Lung (tissue), 12 donors: ENCODE results near the gene NAB2. TPM values are rescaled to one million over a fixed set of nuclear protein-coding genes. Genes with fewer than 3 reads are reported as not detected.

Experiments used
- ATAC-seq: fragments of 200-7000 bp; cut with Tn5 transposase; one replicate; pipeline ENCODE4 v1.9.1; 2020; ENCODE audit warnings: moderate number of reproducible peaks; ENCODE audit not compliant: insufficient read depth, low FRiP score
- DNase-seq, 3 donors: peaks; one replicate each; pipeline ENCODE4 v3.0.0-alpha.2; 2013 to 2017
- H3K27ac ChIP-seq, 2 donors: one replicate each; pipeline ENCODE4 v1.5.1; 2013; ENCODE audit warnings: mild to moderate bottlenecking in 2 of 2, moderate library complexity in 2 of 2, control low read depth in 1 of 2, inconsistent platforms in 1 of 2, low read depth in 1 of 2, low read length in 1 of 2
- H3K27me3 ChIP-seq, 3 donors: one replicate each; pipeline ENCODE4 v1.5.1; 2013; ENCODE audit warnings: low read length in 2 of 3; ENCODE audit not compliant: control insufficient read depth in 3 of 3, insufficient read depth in 3 of 3
- H3K36me3 ChIP-seq, 4 donors: one replicate each; pipeline ENCODE4 v1.5.1; 2013; ENCODE audit warnings: low read length in 4 of 4, mild to moderate bottlenecking in 1 of 4, moderate library complexity in 1 of 4; ENCODE audit not compliant: control insufficient read depth in 4 of 4, insufficient read depth in 4 of 4
- H3K4me1 ChIP-seq, 5 donors: one replicate each; pipeline ENCODE4 v1.5.1; 2013; ENCODE audit warnings: low read length in 5 of 5, mild to moderate bottlenecking in 2 of 5, moderate library complexity in 1 of 5; ENCODE audit not compliant: control insufficient read depth in 5 of 5, insufficient read depth in 5 of 5
- H3K4me3 ChIP-seq: one replicate; pipeline ENCODE4 v1.5.1; 2013; ENCODE audit warnings: mild to moderate bottlenecking, control low read depth, moderate library complexity
- H3K9ac ChIP-seq, 2 donors: one replicate each; pipeline ENCODE4 v1.5.1; 2013; ENCODE audit warnings: low read length in 2 of 2, control low read depth in 1 of 2; ENCODE audit not compliant: insufficient read depth in 1 of 2
- H3K9me3 ChIP-seq, 4 donors: one replicate each; pipeline ENCODE4 v1.5.1; 2013; ENCODE audit warnings: low read length in 3 of 4, mild to moderate bottlenecking in 1 of 4, moderate library complexity in 1 of 4; ENCODE audit not compliant: control insufficient read depth in 4 of 4, insufficient read depth in 3 of 4
- WGBS, 2 donors: extraction: QIAGEN DNeasy Blood & Tissue Kit; methylation state at CpG; one replicate each; pipeline ENCODE4 v1.1.7; 2013; 5-methylcytosine and 5-hydroxymethylcytosine counted together
- polyA plus RNA-seq, 2 donors: library from polyadenylated mRNA; stranded (reverse); fragments of 200-250 nt; gene quantifications; one replicate each; pipeline ENCODE4 v1.2.1, GENCODE V29; 2013
- total RNA-seq, 2 donors: library from RNA; depleted of rRNA in 1 of 2; stranded (reverse); fragments of >200 nt in 1 of 2; gene quantifications; one replicate each; pipeline ENCODE4 v1.2.1, GENCODE V29; 2014 to 2021
- TF ChIP-seq, protein P1 (sequence below): IDR thresholded peaks from 2 replicates; pipeline ENCODE4 v1.5.1; 2012; ENCODE audit warnings: mild to moderate bottlenecking; ENCODE audit errors: control extremely low read depth, extremely low read depth
- donor health status: control.
- donor health status: control.
- donor health status: Bipolar disorder and iron deficiency.
- donor health status: healthy.
- donor health status: DM: yes; HTN: yes; CAD: no.

NAB2 gene
- total and polyA plus RNA-seq, 4 donors, result 16.7 to 51.3 (median 38.9) TPM

DNA sequence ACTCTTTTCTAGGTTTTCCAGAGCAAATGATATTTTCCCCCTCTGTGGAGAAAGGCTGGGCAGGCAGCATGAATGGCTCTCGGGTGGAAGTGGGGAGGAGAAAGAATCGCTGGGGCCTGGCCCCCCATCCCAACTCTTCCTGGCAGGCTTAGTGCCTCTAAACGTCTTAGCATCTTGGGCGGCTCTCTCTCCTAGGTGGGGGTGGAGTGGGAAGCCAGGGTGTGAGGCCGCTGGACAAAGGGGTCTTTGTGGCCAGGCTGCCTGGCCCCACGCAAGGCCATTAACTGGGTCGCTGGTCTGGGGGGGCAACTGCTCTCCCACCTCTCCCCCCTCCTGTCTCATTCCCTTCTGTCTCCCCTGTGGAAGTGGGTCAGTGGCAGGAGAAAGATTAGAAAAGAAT is 53.8 kb downstream of the NAB2 start:
- Histone ChIP-seq H3K4me3 (no peak overlapping the region), H3K4me1 (peaks cover 2 to 39% (median 21%) of the 10 kb centered on the region in 5 donors), H3K27me3 (no peaks in the 10 kb centered on the region), H3K36me3 (peaks cover 0 to 73% (median 54%) of the 10 kb centered on the region in 4 donors), H3K27ac (no peak overlapping the region), H3K9ac (no peak overlapping the region), H3K9me3 (no peaks in the 10 kb centered on the region)
- ATAC-seq, result no peak
- 81 to 88% methylated on average over 7 of the region's 7 CpGs for WGBS, 2 donors
- TF ChIP-seq, protein P1, sequence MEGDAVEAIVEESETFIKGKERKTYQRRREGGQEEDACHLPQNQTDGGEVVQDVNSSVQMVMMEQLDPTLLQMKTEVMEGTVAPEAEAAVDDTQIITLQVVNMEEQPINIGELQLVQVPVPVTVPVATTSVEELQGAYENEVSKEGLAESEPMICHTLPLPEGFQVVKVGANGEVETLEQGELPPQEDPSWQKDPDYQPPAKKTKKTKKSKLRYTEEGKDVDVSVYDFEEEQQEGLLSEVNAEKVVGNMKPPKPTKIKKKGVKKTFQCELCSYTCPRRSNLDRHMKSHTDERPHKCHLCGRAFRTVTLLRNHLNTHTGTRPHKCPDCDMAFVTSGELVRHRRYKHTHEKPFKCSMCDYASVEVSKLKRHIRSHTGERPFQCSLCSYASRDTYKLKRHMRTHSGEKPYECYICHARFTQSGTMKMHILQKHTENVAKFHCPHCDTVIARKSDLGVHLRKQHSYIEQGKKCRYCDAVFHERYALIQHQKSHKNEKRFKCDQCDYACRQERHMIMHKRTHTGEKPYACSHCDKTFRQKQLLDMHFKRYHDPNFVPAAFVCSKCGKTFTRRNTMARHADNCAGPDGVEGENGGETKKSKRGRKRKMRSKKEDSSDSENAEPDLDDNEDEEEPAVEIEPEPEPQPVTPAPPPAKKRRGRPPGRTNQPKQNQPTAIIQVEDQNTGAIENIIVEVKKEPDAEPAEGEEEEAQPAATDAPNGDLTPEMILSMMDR, result no peak
- no peak for DNase-seq

- no peak overlapping the region for H3K9ac ChIP-seq
- DNase-seq (no peak), ATAC-seq (no peak)
- H3K27me3 ChIP-seq, result no peaks in the 10 kb centered on the region
- TF ChIP-seq, protein P1, result no peak
- peak overlapping the region in 1 of 2 donors; percentile 26 for H3K27ac ChIP-seq
- no peaks in the 10 kb centered on the region for H3K9me3 ChIP-seq
- H3K4me3 ChIP-seq, result no peak overlapping the region
- H3K36me3 ChIP-seq, result peaks cover 0 to 73% (median 52%) of the 10 kb centered on the region in 4 donors
- H3K4me1 ChIP-seq, result peaks cover under 1 to 39% (median 18%) of the 10 kb centered on the region in 5 donors
- 82 to 95% methylated on average over 4 of the region's 4 CpGs for WGBS, 2 donors
These were observed 54.5 kb downstream of the NAB2 start for GRCh38 chr12:57143454-57143853.

Other genes starting within 250 kb of the NAB2 start
- not detected for gene SDR9C7, start 154.7 kb upstream of the NAB2 start, total RNA-seq
- not detected for gene SDR9C7, start 154.7 kb upstream of the NAB2 start, polyA plus RNA-seq
- gene RDH16, start 131.5 kb upstream of the NAB2 start, total RNA-seq, result under 1 TPM; 0.31 to 0.68 TPM
- under 1 TPM; 0.11 to 0.45 TPM for gene RDH16, start 131.5 kb upstream of the NAB2 start, polyA plus RNA-seq
- 1 to 10 TPM; 6.4 to 9.1 TPM for gene ZBTB39, start 82.6 kb upstream of the NAB2 start, total RNA-seq
- gene ZBTB39, start 82.6 kb upstream of the NAB2 start, polyA plus RNA-seq, result 1 to 10 TPM; 2.2 to 2.5 TPM
- gene TAC3, start 72.6 kb upstream of the NAB2 start, total RNA-seq, result not detected
- gene TAC3, start 72.6 kb upstream of the NAB2 start, polyA plus RNA-seq, result not detected
- under 1 TPM; 0.09 to 0.67 TPM for gene MYO1A, start 39.0 kb upstream of the NAB2 start, total RNA-seq
- under 1 TPM; 0.13 to 0.28 TPM for gene MYO1A, start 39.0 kb upstream of the NAB2 start, polyA plus RNA-seq
- 10 to 100 TPM; 10.6 to 14.3 TPM for gene NEMP1, start 10.3 kb upstream of the NAB2 start, total RNA-seq
- 1 to 10 TPM; 3.7 to 4.8 TPM for gene NEMP1, start 10.3 kb upstream of the NAB2 start, polyA plus RNA-seq
- gene STAT6, start 22.2 kb downstream of the NAB2 start, total RNA-seq, result 100 to 1,000 TPM; 118 to 216 TPM
- gene STAT6, start 22.2 kb downstream of the NAB2 start, polyA plus RNA-seq, result 100 to 1,000 TPM; 150 to 199 TPM
- gene LRP1, start 39.4 kb downstream of the NAB2 start, total RNA-seq, result 100 to 1,000 TPM; 166 to 338 TPM
- 10 to 100 TPM; 52.6 to 77.4 TPM for gene LRP1, start 39.4 kb downstream of the NAB2 start, polyA plus RNA-seq
- gene LRP1-AS, start 58.5 kb downstream of the NAB2 start, total RNA-seq, result not detected
- not detected for gene LRP1-AS, start 58.5 kb downstream of the NAB2 start, polyA plus RNA-seq
- gene NXPH4, start 127.7 kb downstream of the NAB2 start, total RNA-seq, result under 1 TPM; 0.80 to 0.94 TPM
- under 1 TPM; 0.15 to 0.16 TPM for gene NXPH4, start 127.7 kb downstream of the NAB2 start, polyA plus RNA-seq
- gene SHMT2, start 140.6 kb downstream of the NAB2 start, total RNA-seq, result 100 to 1,000 TPM in 1 of 2 donors, 10 to 100 TPM in 1; 46.1 to 113 TPM
- 10 to 100 TPM; 56.6 to 97.0 TPM for gene SHMT2, start 140.6 kb downstream of the NAB2 start, polyA plus RNA-seq
- gene STAC3, start 162.1 kb downstream of the NAB2 start, total RNA-seq, result 1 to 10 TPM; 1.7 to 5.9 TPM
- gene STAC3, start 162.1 kb downstream of the NAB2 start, polyA plus RNA-seq, result 1 to 10 TPM; 6.9 to 7.4 TPM